C4-2B (cell line): ENCODE results near the gene MS4A5.

ENCODE experiments used
- CTCF ChIP-seq: fragments of 450-650 bp; conservative IDR thresholded peaks from 2 replicates; pipeline ENCODE4 v1.5.1; 2017; ENCODE audit warnings: mild to moderate bottlenecking
- ZFX ChIP-seq: fragments of 450-650 bp; IDR thresholded peaks from 2 replicates; pipeline ENCODE4 v1.6.1; 2017

DNA sequence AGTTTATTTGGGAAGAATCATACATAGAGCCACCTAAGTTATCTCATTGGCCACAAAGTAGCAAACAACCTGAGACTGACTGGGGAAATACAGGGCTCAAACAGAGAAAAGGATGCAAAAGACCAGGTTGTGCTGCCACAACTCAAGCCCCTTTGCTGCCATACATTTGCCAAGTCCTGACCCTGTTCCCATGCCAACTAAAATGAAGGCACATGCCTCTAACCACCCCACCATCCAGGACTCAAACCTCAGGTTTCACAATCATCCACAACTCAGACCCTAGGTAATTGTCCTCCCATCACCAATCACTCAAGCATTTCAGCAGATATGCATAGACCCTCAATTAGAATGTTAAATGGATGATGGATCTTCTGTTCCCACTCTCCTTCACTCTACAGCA, 24.8 kb downstream of the MS4A5 start:
- TF ChIP-seq CTCF: no peak
- TF ChIP-seq ZFX: no peak
